Transverse colon (tissue), 3 donors: ENCODE data around the gene SSU72.

ENCODE experiments used
- CTCF ChIP-seq, 5 experiments: fragments of 200-600 bp in 3 of 5; fragments of 450-650 bp in 2 of 5; sonication (generic) in 3 of 5; IDR thresholded peaks; 1 replicate in 2 of 5; 2 replicates in 3 of 5; pipeline ENCODE4 v1.5.1; 2016 to 2017; ENCODE audit warnings: antibody characterized with exemption in 5 of 5, inconsistent platforms in 3 of 5, mild to moderate bottlenecking in 2 of 5, moderate library complexity in 1 of 5
- EP300 ChIP-seq: sonication (generic); formaldehyde crosslinking; IDR thresholded peaks from one replicate; pipeline ENCODE4 v1.6.1; 2017; ENCODE audit warnings: antibody characterized with exemption, low read depth
- POLR2A ChIP-seq: fragments of 450-650 bp; IDR thresholded peaks from one replicate; pipeline ENCODE4 v1.6.1; 2016; ENCODE audit warnings: antibody characterized with exemption, mild to moderate bottlenecking, moderate library complexity

- TF ChIP-seq CTCF (IDR thresholded peaks at IDR 0.05), result no peak
- no peak for TF ChIP-seq EP300
- no peak for TF ChIP-seq POLR2A
Observed at GRCh38 chr1:1542766-1543705, 31.6 kb downstream of the SSU72 start.
